ENCODE results near the gene ZFAND6. TPM values are rescaled to one million over a fixed set of nuclear protein-coding genes. Genes with fewer than 3 reads are reported as not detected.

The ZFAND6 gene
- total RNA-seq, 1 experiment from 2014 or later = 89.7 TPM

- no peaks in the 10 kb centered on the region for H3K4me1 ChIP-seq (ENCODE audit: insufficient read depth, low read length)
- H3K14ac ChIP-seq (ENCODE audit: insufficient read depth, low read length) = no peak overlapping the region
- no peak overlapping the region for H2BK5ac ChIP-seq (ENCODE audit: insufficient read length, low read length)
- peaks cover 4% of the 10 kb centered on the region for H4K20me1 ChIP-seq (ENCODE audit: control insufficient read depth, insufficient read depth, insufficient read length)
- Mint-ChIP-seq H3K27ac (no peak overlapping the region; a peak in 1 of 7 replicates), H3K9me3 (no peaks in the 10 kb centered on the region), H3K36me3 (ENCODE audit: insufficient read depth in 1 of 3, low read depth in 3 of 3) (peaks cover 6 to 26% (median 7%) of the 10 kb centered on the region in 3 experiments; a peak in 5 of 7 replicates), H3K4me3 (no peak overlapping the region), H3K4me1 (no peaks in the 10 kb centered on the region), H3K27me3 (ENCODE audit: low read depth) (no peaks in the 10 kb centered on the region)
- no peak overlapping the region for H3K23ac ChIP-seq (ENCODE audit: insufficient read length, low read depth, low read length)
- H2BK120ac ChIP-seq (ENCODE audit: low read depth, low read length, poor library complexity, severe bottlenecking) = no peak overlapping the region
- H2BK15ac ChIP-seq (ENCODE audit: low read depth, low read length) = no peak overlapping the region
- no peak overlapping the region for H4K91ac ChIP-seq (ENCODE audit: insufficient read length, low read depth, low read length)
- H3K27me3 ChIP-seq (ENCODE audit: insufficient read depth, low read length) = no peaks in the 10 kb centered on the region
- no peaks in the 10 kb centered on the region for H3K9me3 ChIP-seq (ENCODE audit: control insufficient read depth, low read depth, low read length)
- H3K18ac ChIP-seq (ENCODE audit: insufficient read length, low read depth, low read length) = no peak overlapping the region
- no peak overlapping the region for H3T11ph ChIP-seq (ENCODE audit: low read length)
- no peak overlapping the region for H2AK5ac ChIP-seq (ENCODE audit: insufficient read length, low read length)
- H3K23me2 ChIP-seq (ENCODE audit: insufficient read length, low read depth, low read length, poor library complexity, severe bottlenecking) = no peaks in the 10 kb centered on the region
- TF ChIP-seq CTCF (conservative IDR thresholded peaks at IDR 0.05) = no peak
- no peak overlapping the region for H3K56ac ChIP-seq (ENCODE audit: insufficient read length, low read depth, low read length)
- H2BK20ac ChIP-seq (ENCODE audit: low read depth, low read length, poor library complexity, severe bottlenecking) = no peak overlapping the region
- WGBS (ENCODE audit: extremely low coverage, insufficient read length, low lambda C conversion rate) = no CpG with 5 or more reads among the region's 2 CpGs
- H3K79me2 ChIP-seq (ENCODE audit: insufficient read depth, low read length) = no peaks in the 10 kb centered on the region
- H3K4ac ChIP-seq (ENCODE audit: low read depth, low read length) = no peak overlapping the region
- no peak overlapping the region for H2AFZ ChIP-seq (ENCODE audit: low read length)
- no peaks in the 10 kb centered on the region for H3K79me1 ChIP-seq (ENCODE audit: insufficient read depth, low read depth, low read length, poor library complexity, severe bottlenecking)
- H4K5ac ChIP-seq (ENCODE audit: insufficient read length, low read depth, low read length) = no peak overlapping the region
- H2BK12ac ChIP-seq (ENCODE audit: insufficient read length, low read depth, low read length) = no peak overlapping the region
- DNase-seq = no peak
- H3K9ac ChIP-seq (ENCODE audit: extremely low read depth, insufficient read length, low read length) = no peak overlapping the region
- no peak overlapping the region for H4K8ac ChIP-seq (replicated peaks; ENCODE audit: insufficient read length, low read depth, low read length)
- no peak overlapping the region for H3K4me2 ChIP-seq (ENCODE audit: insufficient read depth, insufficient read length, low read length)
- no peak overlapping the region for H3K27ac ChIP-seq (ENCODE audit: insufficient read length, low read depth, low read length)
Observed at GRCh38 chr15:80177156-80177555, 117.7 kb downstream of the ZFAND6 start.

Measured in H9 (cell line).